ENCODE results near the gene HMCN1. TPM values are rescaled to one million over a fixed set of nuclear protein-coding genes. Genes with fewer than 3 reads are reported as not detected.

The HMCN1 gene
- total RNA-seq, 4 donors from 2014 or later: 3.3 to 8.9 (median 6.6) TPM

- intact Hi-C loops (cut with DNase I): no loop called here
- H3K27me3 ChIP-seq: no peaks in the 10 kb centered on the region
- 17 to 19% methylated on average over 4 of the region's 4 CpGs for WGBS, 2 donors
- TF ChIP-seq POLR2A (IDR thresholded peaks at IDR 0.05): no peak
- TF ChIP-seq, protein P1, sequence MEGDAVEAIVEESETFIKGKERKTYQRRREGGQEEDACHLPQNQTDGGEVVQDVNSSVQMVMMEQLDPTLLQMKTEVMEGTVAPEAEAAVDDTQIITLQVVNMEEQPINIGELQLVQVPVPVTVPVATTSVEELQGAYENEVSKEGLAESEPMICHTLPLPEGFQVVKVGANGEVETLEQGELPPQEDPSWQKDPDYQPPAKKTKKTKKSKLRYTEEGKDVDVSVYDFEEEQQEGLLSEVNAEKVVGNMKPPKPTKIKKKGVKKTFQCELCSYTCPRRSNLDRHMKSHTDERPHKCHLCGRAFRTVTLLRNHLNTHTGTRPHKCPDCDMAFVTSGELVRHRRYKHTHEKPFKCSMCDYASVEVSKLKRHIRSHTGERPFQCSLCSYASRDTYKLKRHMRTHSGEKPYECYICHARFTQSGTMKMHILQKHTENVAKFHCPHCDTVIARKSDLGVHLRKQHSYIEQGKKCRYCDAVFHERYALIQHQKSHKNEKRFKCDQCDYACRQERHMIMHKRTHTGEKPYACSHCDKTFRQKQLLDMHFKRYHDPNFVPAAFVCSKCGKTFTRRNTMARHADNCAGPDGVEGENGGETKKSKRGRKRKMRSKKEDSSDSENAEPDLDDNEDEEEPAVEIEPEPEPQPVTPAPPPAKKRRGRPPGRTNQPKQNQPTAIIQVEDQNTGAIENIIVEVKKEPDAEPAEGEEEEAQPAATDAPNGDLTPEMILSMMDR (IDR thresholded peaks at IDR 0.05): no peak
- no peaks in the 10 kb centered on the region for H3K9me3 ChIP-seq
- peak; percentile 18 to 50 for DNase-seq
- no peak overlapping the region for H3K4me3 ChIP-seq (replicated peaks in 1 of 3)
- peaks cover 6 to 11% of the 10 kb centered on the region in 2 donors for H3K4me1 ChIP-seq
- H3K36me3 ChIP-seq: no peaks in the 10 kb centered on the region
- H3K27ac ChIP-seq: peak overlapping the region; percentile 23 to 37 (median 26)
Observed at GRCh38 chr1:186076006-186076405, 341.8 kb downstream of the HMCN1 start.

DNA sequence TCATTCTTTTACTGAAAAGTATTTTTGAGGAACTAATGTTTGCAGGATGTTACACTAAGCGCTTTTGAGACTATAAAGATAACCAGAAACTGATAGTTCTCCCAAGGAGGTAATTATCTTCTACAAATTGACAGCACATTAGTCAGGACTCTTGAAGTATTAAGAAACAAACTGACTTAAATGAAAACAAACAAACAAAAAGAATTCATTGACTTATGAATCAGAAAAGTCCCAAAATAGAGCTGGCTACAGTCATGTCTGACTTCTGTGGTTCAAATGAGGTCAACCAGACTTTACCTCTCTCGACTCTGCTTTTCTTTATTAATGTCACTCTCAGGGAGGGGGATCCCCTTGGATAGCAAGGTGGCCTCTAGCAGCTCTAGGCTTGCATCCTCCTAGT lies 344.1 kb downstream of the HMCN1 start:
- no peak overlapping the region for H3K4me3 ChIP-seq (replicated peaks in 1 of 3)
- peaks cover 12 to 23% of the 10 kb centered on the region in 2 donors for H3K4me1 ChIP-seq
- no peak overlapping the region for H3K27ac ChIP-seq
- no peak for TF ChIP-seq POLR2A (IDR thresholded peaks at IDR 0.05)
- TF ChIP-seq, protein P1 (IDR thresholded peaks at IDR 0.05): no peak
- no peaks in the 10 kb centered on the region for H3K36me3 ChIP-seq
- H3K27me3 ChIP-seq: no peaks in the 10 kb centered on the region
- WGBS, 2 donors: 78 to 83% methylated on average over 2 of the region's 2 CpGs
- no peak for DNase-seq
- H3K9me3 ChIP-seq: no peaks in the 10 kb centered on the region
- intact Hi-C loops (cut with DNase I): no loop called here

DNA sequence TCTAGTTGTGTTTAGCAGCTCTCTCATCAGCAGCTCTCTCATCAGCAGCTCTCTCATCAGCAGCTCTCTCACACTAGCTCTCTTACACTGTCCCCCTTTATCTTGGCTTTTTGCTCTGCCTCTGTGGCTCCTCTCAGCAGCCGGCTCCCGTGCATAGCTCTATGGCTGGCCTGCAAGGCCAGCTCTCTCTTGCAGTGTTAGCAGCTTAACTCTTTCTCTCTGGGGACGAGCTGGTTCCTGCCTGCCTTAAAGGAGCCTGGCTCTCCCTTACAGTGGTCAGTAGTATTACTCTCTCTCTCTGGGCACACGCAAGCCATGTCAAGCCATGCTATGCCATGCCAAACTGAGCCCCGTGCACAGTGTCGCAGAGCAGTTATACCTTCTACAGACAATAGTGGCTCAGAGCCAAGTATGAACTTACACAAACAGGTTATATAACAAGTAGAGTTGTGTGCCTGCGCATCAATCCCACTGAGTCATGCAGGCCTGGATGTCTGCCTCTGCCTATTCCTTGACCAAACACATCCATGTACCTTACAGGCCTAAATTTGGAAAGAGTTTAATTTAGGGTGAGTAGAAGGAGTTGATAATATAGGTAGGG lies 345.0 kb downstream of the HMCN1 start:
- no peaks in the 10 kb centered on the region for H3K9me3 ChIP-seq
- intact Hi-C loops (cut with DNase I): no loop called here
- DNase-seq: no peak
- no peak overlapping the region for H3K27ac ChIP-seq
- H3K36me3 ChIP-seq: no peaks in the 10 kb centered on the region
- H3K4me1 ChIP-seq: peaks cover 12 to 23% of the 10 kb centered on the region in 2 donors
- H3K27me3 ChIP-seq: no peaks in the 10 kb centered on the region
- no peak for TF ChIP-seq POLR2A (IDR thresholded peaks at IDR 0.05)
- TF ChIP-seq, protein P1 (IDR thresholded peaks at IDR 0.05): no peak
- WGBS, 2 donors: 81 to 84% methylated on average over 7 of the region's 7 CpGs
- no peak overlapping the region for H3K4me3 ChIP-seq (replicated peaks in 1 of 3)

GRCh38 chr1:186082235-186082937 lies 348.2 kb downstream of the HMCN1 start:
- H3K27me3 ChIP-seq: no peaks in the 10 kb centered on the region
- peak overlapping the region; percentile 43 to 76 (median 52) for H3K27ac ChIP-seq
- intact Hi-C loops (cut with DNase I): no loop called here
- peaks cover 7 to 12% of the 10 kb centered on the region in 2 donors for H3K4me1 ChIP-seq
- no peaks in the 10 kb centered on the region for H3K36me3 ChIP-seq
- WGBS, 2 donors: 19 to 20% methylated on average over 6 of the region's 6 CpGs
- H3K4me3 ChIP-seq (replicated peaks in 1 of 3): no peak overlapping the region
- TF ChIP-seq, protein P1 (IDR thresholded peaks at IDR 0.05): peak in 2 of 6 experiments; percentile 14 to 16
- TF ChIP-seq POLR2A (IDR thresholded peaks at IDR 0.05): no peak
- H3K9me3 ChIP-seq: no peaks in the 10 kb centered on the region
- DNase-seq: peak; percentile 95 to 98

- H3K9me3 ChIP-seq: no peaks in the 10 kb centered on the region
- H3K4me3 ChIP-seq (replicated peaks in 1 of 3): no peak overlapping the region
- no peak overlapping the region for H3K27ac ChIP-seq
- no peak for DNase-seq
- no peaks in the 10 kb centered on the region for H3K36me3 ChIP-seq
- peaks cover 7 to 12% of the 10 kb centered on the region in 2 donors for H3K4me1 ChIP-seq
- H3K27me3 ChIP-seq: no peaks in the 10 kb centered on the region
- intact Hi-C loops (cut with DNase I): no loop called here
- TF ChIP-seq POLR2A (IDR thresholded peaks at IDR 0.05): no peak
- TF ChIP-seq, protein P1 (IDR thresholded peaks at IDR 0.05): no peak
- whole genome bisulfite sequencing, 2 donors: 97 to 98% methylated on average over 3 of the region's 3 CpGs
Observed at GRCh38 chr1:186086583-186086982, 352.4 kb downstream of the HMCN1 start.

Data from thyroid gland (tissue), 4 donors.